ENCODE data around the gene TLE1.
"Not testable (repeated sequence)": the region's sequence is repeated elsewhere in the genome, so short reads cannot be mapped to it uniquely, and the experiment has no call there.

TLE1 gene

GRCh38 chr9:81604306-81605169 lies 84.8 kb downstream of the TLE1 start:
- DNase-seq = no peak
- H3K27ac Mint-ChIP-seq = no peak overlapping the region

GRCh38 chr9:81602887-81603680 lies 86.3 kb downstream of the TLE1 start:
- peaks cover 11% of the 10 kb centered on the region for H3K36me3 Mint-ChIP-seq (ENCODE audit: insufficient read depth)
- H3K27me3 Mint-ChIP-seq = no peaks in the 10 kb centered on the region
- no peak overlapping the region for H3K4me3 Mint-ChIP-seq
- DNase-seq = no peak
- H3K4me1 Mint-ChIP-seq (ENCODE audit: low read depth in 2 of 2) = peaks cover 0 to 6% of the 10 kb centered on the region in 2 donors
- ATAC-seq (replicated peaks) = no peak
- H3K27ac Mint-ChIP-seq = no peak overlapping the region
- H3K9me3 Mint-ChIP-seq = peaks cover 0 to 16% of the 10 kb centered on the region in 2 donors

More at GRCh38 chr9:81604306-81605169, 84.8 kb downstream of the TLE1 start:
- peaks cover 14% of the 10 kb centered on the region for H3K36me3 Mint-ChIP-seq (ENCODE audit: insufficient read depth)
- no peak for ATAC-seq (replicated peaks)
- no peaks in the 10 kb centered on the region for H3K4me1 Mint-ChIP-seq (ENCODE audit: low read depth in 2 of 2)
- H3K9me3 Mint-ChIP-seq = peaks cover 0 to 12% of the 10 kb centered on the region in 2 donors
- H3K27me3 Mint-ChIP-seq = no peaks in the 10 kb centered on the region
- H3K4me3 Mint-ChIP-seq = no peak overlapping the region

GRCh38 chr9:81601639-81602623 lies 87.4 kb downstream of the TLE1 start:
- H3K9me3 Mint-ChIP-seq = peaks cover 0 to 9% of the 10 kb centered on the region in 2 donors
- peaks cover 0 to 9% of the 10 kb centered on the region in 2 donors for H3K4me1 Mint-ChIP-seq (ENCODE audit: low read depth in 2 of 2)
- DNase-seq (no peak), ATAC-seq (replicated peaks) (no peak)
- no peak overlapping the region for H3K4me3 Mint-ChIP-seq
- no peak overlapping the region for H3K27ac Mint-ChIP-seq
- peaks cover 5% of the 10 kb centered on the region for H3K36me3 Mint-ChIP-seq (ENCODE audit: insufficient read depth)
- H3K27me3 Mint-ChIP-seq = no peaks in the 10 kb centered on the region

- Mint-ChIP-seq H3K4me1 (ENCODE audit: low read depth in 2 of 2) (peaks cover 0 to 18% of the 10 kb centered on the region in 2 donors), H3K27me3 (no peaks in the 10 kb centered on the region), H3K36me3 (ENCODE audit: insufficient read depth) (peaks cover 3% of the 10 kb centered on the region)
Measured at GRCh38 chr9:81600631-81601030, 88.7 kb downstream of the TLE1 start.

GRCh38 chr9:81599837-81600236 lies 89.5 kb downstream of the TLE1 start:
- no peaks in the 10 kb centered on the region for H3K27me3 Mint-ChIP-seq
- DNase-seq (no peak), ATAC-seq (replicated peaks) (no peak)
- H3K4me1 Mint-ChIP-seq (ENCODE audit: low read depth in 2 of 2) = peaks cover 0 to 18% of the 10 kb centered on the region in 2 donors
- no peak overlapping the region for H3K4me3 Mint-ChIP-seq
- peaks cover 3% of the 10 kb centered on the region for H3K36me3 Mint-ChIP-seq (ENCODE audit: insufficient read depth)
- H3K27ac Mint-ChIP-seq = no peak overlapping the region
- H3K9me3 Mint-ChIP-seq = peaks cover 0 to 7% of the 10 kb centered on the region in 2 donors

More at GRCh38 chr9:81600631-81601030, 88.7 kb downstream of the TLE1 start:
- no peak overlapping the region for H3K4me3 Mint-ChIP-seq
- no peak overlapping the region for H3K27ac Mint-ChIP-seq
- DNase-seq = no peak
- ATAC-seq (replicated peaks) = no peak
- peaks cover 0 to 9% of the 10 kb centered on the region in 2 donors for H3K9me3 Mint-ChIP-seq

- H3K4me3 Mint-ChIP-seq = no peak overlapping the region
- H3K36me3 Mint-ChIP-seq (ENCODE audit: insufficient read depth) = peaks cover 3% of the 10 kb centered on the region
- ATAC-seq (replicated peaks) (no peak), DNase-seq (no peak)
- H3K27ac Mint-ChIP-seq = no peak overlapping the region
- H3K4me1 Mint-ChIP-seq (ENCODE audit: low read depth in 2 of 2) = peaks cover 0 to 18% of the 10 kb centered on the region in 2 donors
- H3K9me3 Mint-ChIP-seq = peaks cover 0 to 8% of the 10 kb centered on the region in 2 donors
- no peaks in the 10 kb centered on the region for H3K27me3 Mint-ChIP-seq
Measured at GRCh38 chr9:81598811-81599210, 90.5 kb downstream of the TLE1 start.

- no peak for DNase-seq
- no peak for ATAC-seq (replicated peaks)
- Mint-ChIP-seq H3K36me3 (ENCODE audit: insufficient read depth) (no peaks in the 10 kb centered on the region), H3K4me1 (ENCODE audit: low read depth in 2 of 2) (peaks cover 0 to 18% of the 10 kb centered on the region in 2 donors), H3K27ac (peak overlapping the region in 1 of 2 donors; percentile 10), H3K9me3 (peaks cover 0 to 9% of the 10 kb centered on the region in 2 donors), H3K27me3 (no peaks in the 10 kb centered on the region), H3K4me3 (peak overlapping the region in 1 of 2 donors; percentile 45)
Measured at GRCh38 chr9:81598123-81598497, 91.2 kb downstream of the TLE1 start.

- DNase-seq (no peak), ATAC-seq (replicated peaks) (no peak)
- Mint-ChIP-seq H3K27me3 (no peaks in the 10 kb centered on the region), H3K4me3 (peak overlapping the region; percentile 45), H3K27ac (peak overlapping the region in 1 of 2 donors; percentile 10), H3K4me1 (ENCODE audit: low read depth in 2 of 2) (peaks cover 0 to 18% of the 10 kb centered on the region in 2 donors), H3K9me3 (peaks cover 0 to 7% of the 10 kb centered on the region in 2 donors), H3K36me3 (ENCODE audit: insufficient read depth) (no peaks in the 10 kb centered on the region)
Measured at GRCh38 chr9:81597419-81598122, 91.8 kb downstream of the TLE1 start.

- DNase-seq (peak in 2 of 3 experiments; percentile 4 to 5), ATAC-seq (replicated peaks) (peak; percentile 87)
- H3K27ac Mint-ChIP-seq = peak overlapping the region in 1 of 2 donors; percentile 10
- H3K4me3 Mint-ChIP-seq = peak overlapping the region; percentile 45
- H3K36me3 Mint-ChIP-seq (ENCODE audit: insufficient read depth) = no peaks in the 10 kb centered on the region
- H3K4me1 Mint-ChIP-seq (ENCODE audit: low read depth in 2 of 2) = peaks cover 0 to 18% of the 10 kb centered on the region in 2 donors
- no peaks in the 10 kb centered on the region for H3K27me3 Mint-ChIP-seq
- peaks cover 0 to 6% of the 10 kb centered on the region in 2 donors for H3K9me3 Mint-ChIP-seq
Measured at GRCh38 chr9:81596679-81597418, 92.5 kb downstream of the TLE1 start.

- Mint-ChIP-seq H3K27ac (peak overlapping the region in 1 of 2 donors; percentile 10), H3K27me3 (no peaks in the 10 kb centered on the region), H3K4me1 (ENCODE audit: low read depth in 2 of 2) (peaks cover 0 to 18% of the 10 kb centered on the region in 2 donors), H3K4me3 (no peak overlapping the region), H3K36me3 (ENCODE audit: insufficient read depth) (no peaks in the 10 kb centered on the region), H3K9me3 (peaks cover 0 to 6% of the 10 kb centered on the region in 2 donors)
- DNase-seq (no peak), ATAC-seq (replicated peaks) (no peak)
Measured at GRCh38 chr9:81595887-81596543, 93.3 kb downstream of the TLE1 start.

- not testable (repeated sequence) for DNase-seq; H3K27me3 Mint-ChIP-seq; ATAC-seq (replicated peaks); H3K27ac Mint-ChIP-seq; H3K9me3 Mint-ChIP-seq; H3K4me3 Mint-ChIP-seq; H3K36me3 Mint-ChIP-seq (ENCODE audit: insufficient read depth)
- H3K4me1 Mint-ChIP-seq (ENCODE audit: low read depth in 2 of 2) = peaks cover 0 to 18% of the 10 kb centered on the region in 2 donors
Measured at GRCh38 chr9:81595293-81595692, 94.1 kb downstream of the TLE1 start.
